Measurements from ENCODE around the gene HEG1. TPM values are rescaled to one million over a fixed set of nuclear protein-coding genes. Genes with fewer than 3 reads are reported as not detected.

HEG1 gene
- total and polyA plus RNA-seq, 2 of the 8 experiments (the other 6 are each of a cell fraction or from before 2014, with no cell fraction given), result 5.3 to 9.7 TPM

- no peak overlapping the region for H2BK120ac ChIP-seq (replicated peaks; ENCODE audit: low read depth, low read length)
- no peak overlapping the region for H2AFZ ChIP-seq (ENCODE audit: low read length)
- no peak overlapping the region for H3K23ac ChIP-seq (ENCODE audit: insufficient read length)
- H2AK5ac ChIP-seq (ENCODE audit: low read depth, low read length), result no peak overlapping the region
- no peak overlapping the region for H3K56ac ChIP-seq (replicated peaks; ENCODE audit: insufficient read length, low read depth, low read length)
- H2BK5ac ChIP-seq (ENCODE audit: low read depth, low read length), result no peak overlapping the region
- peaks cover 0 to 7% (median 2%) of the 10 kb centered on the region in 4 experiments; a peak in 3 of 8 replicates for H3K36me3 ChIP-seq (ENCODE audit: control insufficient read depth in 2 of 4, insufficient read depth in 4 of 4, low read length in 3 of 4)
- 0 out of 7 replicates have a peak, but pooled peaks cover 0 to 2% (median 0%) of the 10 kb centered on the region in 4 experiments for H3K4me1 ChIP-seq (replicated peaks in 1 of 4; ENCODE audit: control insufficient read depth in 3 of 4, insufficient read depth in 4 of 4, low read length in 3 of 4)
- ChIA-PET POLR2A (ENCODE audit: partially characterized antibody) (no interaction called here), CTCF (ENCODE audit: partially characterized antibody) (interaction anchor here (0.6 to 1.5 kb wide), 4 partner anchors 12 to 99 kb away, joined by 3 to 6 read pairs (median 4); no protein-coding TSS in a partner anchor)
- peaks cover 0 to 3% of the 10 kb centered on the region in 2 experiments; a peak in 2 of 4 replicates for H3K79me2 ChIP-seq (ENCODE audit: control insufficient read depth in 1 of 2, insufficient read depth in 2 of 2, low read length in 2 of 2)
- H3K4ac ChIP-seq (replicated peaks; ENCODE audit: insufficient read length, low read depth, low read length), result no peak overlapping the region
- H3K14ac ChIP-seq (ENCODE audit: insufficient read length), result no peak overlapping the region
- 90% methylated on average over 5 of the region's 5 CpGs; no CpG with 5 or more reads in 1 of the 2 experiments for WGBS, 2 experiments (ENCODE audit: extremely low coverage in 1 of 2, insufficient coverage in 1 of 2, insufficient read length in 1 of 2, insufficient replicate concordance in 2 of 2, low coverage in 1 of 2, low lambda C conversion rate in 2 of 2, missing lambda C conversion rate in 1 of 2)
- H3K9me3 ChIP-seq (ENCODE audit: insufficient read depth in 2 of 2, low read depth in 1 of 2, low read length in 1 of 2), result 0 out of 4 replicates have a peak, but pooled peaks cover 0 to 3% of the 10 kb centered on the region in 2 experiments
- no peak overlapping the region for H4K91ac ChIP-seq (replicated peaks; ENCODE audit: insufficient read length, low read length)
- no peak overlapping the region for H4K5ac ChIP-seq (ENCODE audit: insufficient read length, low read depth, low read length)
- H2BK20ac ChIP-seq (ENCODE audit: low read length), result no peak overlapping the region
- H3K4me2 ChIP-seq (ENCODE audit: insufficient read depth in 1 of 2, low read depth in 2 of 2, low read length in 2 of 2), result no peak overlapping the region
- no peak for FAIRE-seq
- H2BK12ac ChIP-seq (ENCODE audit: low read depth, low read length), result no peak overlapping the region
- H3K27me3 ChIP-seq (replicated peaks in 1 of 4; ENCODE audit: control insufficient read depth in 3 of 4, extremely low read depth in 1 of 4, insufficient read depth in 3 of 4, low read length in 3 of 4), result no peaks in the 10 kb centered on the region
- no peak overlapping the region for H3K4me3 ChIP-seq (ENCODE audit: extremely low read depth in 1 of 4, insufficient read depth in 2 of 4, low read depth in 3 of 4, low read length in 4 of 4)
- DNase-seq (ENCODE audit: low read depth in 1 of 2, low spot score in 2 of 2), result no peak
- peaks cover 2% of the 10 kb centered on the region; the same call in 1 of the 2 replicates for H3K79me1 ChIP-seq (ENCODE audit: low read depth, low read length)
- no peak overlapping the region for H2BK15ac ChIP-seq (ENCODE audit: low read length)
- H3K9ac ChIP-seq (replicated peaks in 1 of 4; ENCODE audit: extremely low read depth in 1 of 4, low read depth in 3 of 4, low read length in 3 of 4), result no peak overlapping the region; a peak in 1 of 7 replicates
- no peak overlapping the region for H4K8ac ChIP-seq (ENCODE audit: extremely low read depth, insufficient read depth, low read length)
- H3K23me2 ChIP-seq (ENCODE audit: low read depth, low read length), result peaks cover 4% of the 10 kb centered on the region; the same call in 1 of the 2 replicates
- H4K20me1 ChIP-seq (replicated peaks in 1 of 2; ENCODE audit: control insufficient read depth in 1 of 2, insufficient read depth in 2 of 2, low read length in 2 of 2), result peaks cover 0 to 2% of the 10 kb centered on the region in 2 experiments
- no peak overlapping the region for H3K18ac ChIP-seq (ENCODE audit: extremely low read depth, low read length)
- H3K27ac ChIP-seq (ENCODE audit: low read depth, low read length), result no peak overlapping the region
- TF ChIP-seq E2F6 (IDR thresholded peaks at IDR 0.05), result no peak
- TF ChIP-seq TEAD4 (IDR thresholded peaks at IDR 0.05; ENCODE audit: low read depth, low read length), result no peak
- no peak for TF ChIP-seq SP4 (IDR thresholded peaks at IDR 0.05; ENCODE audit: low read length)
- TF ChIP-seq SRF (IDR thresholded peaks at IDR 0.05; ENCODE audit: low read depth, low read length), result no peak
- TF ChIP-seq MAFK (IDR thresholded peaks at IDR 0.05; ENCODE audit: low read depth, low read length), result no peak
- TF ChIP-seq TAF7 (optimal IDR thresholded peaks at IDR 0.05; ENCODE audit: borderline replicate concordance, low read depth, low read length), result no peak
- TF ChIP-seq YY1 (IDR thresholded peaks at IDR 0.05; ENCODE audit: low read depth, low read length), result no peak
- TF ChIP-seq CEBPB (IDR thresholded peaks at IDR 0.05; ENCODE audit: low read depth, low read length), result no peak
- no peak for TF ChIP-seq USF2 (IDR thresholded peaks at IDR 0.05; ENCODE audit: low read length)
- no peak for TF ChIP-seq RXRA (IDR thresholded peaks at IDR 0.05; ENCODE audit: insufficient read depth, low read depth, low read length)
- no peak for TF ChIP-seq CHD2 (IDR thresholded peaks at IDR 0.05; ENCODE audit: low read length)
- no peak for TF ChIP-seq RFX5 (IDR thresholded peaks at IDR 0.05; ENCODE audit: borderline replicate concordance, low read depth, low read length)
- TF ChIP-seq EGR1 (IDR thresholded peaks at IDR 0.05; ENCODE audit: borderline replicate concordance, low read depth, low read length), result no peak
- TF ChIP-seq SIRT6 (IDR thresholded peaks at IDR 0.05; ENCODE audit: low read length), result no peak
These were observed 22.7 kb downstream of the HEG1 start for GRCh38 chr3:125033135-125033534.

Measured in H1 (cell line).